NCI-H1092 (cell line): Measurements from ENCODE around the gene AGGF1.
A peak's percentile ranks its signal among the peaks of the same experiment; 100 is the strongest.
"Not testable (repeated sequence)": the region's sequence is repeated elsewhere in the genome, so short reads cannot be mapped to it uniquely, and the experiment has no call there.

ENCODE experiments used
- DNase-seq: peaks from one replicate; lab custom pipeline; 2025; lab: John Stamatoyannopoulos, UW

Gene AGGF1

DNA sequence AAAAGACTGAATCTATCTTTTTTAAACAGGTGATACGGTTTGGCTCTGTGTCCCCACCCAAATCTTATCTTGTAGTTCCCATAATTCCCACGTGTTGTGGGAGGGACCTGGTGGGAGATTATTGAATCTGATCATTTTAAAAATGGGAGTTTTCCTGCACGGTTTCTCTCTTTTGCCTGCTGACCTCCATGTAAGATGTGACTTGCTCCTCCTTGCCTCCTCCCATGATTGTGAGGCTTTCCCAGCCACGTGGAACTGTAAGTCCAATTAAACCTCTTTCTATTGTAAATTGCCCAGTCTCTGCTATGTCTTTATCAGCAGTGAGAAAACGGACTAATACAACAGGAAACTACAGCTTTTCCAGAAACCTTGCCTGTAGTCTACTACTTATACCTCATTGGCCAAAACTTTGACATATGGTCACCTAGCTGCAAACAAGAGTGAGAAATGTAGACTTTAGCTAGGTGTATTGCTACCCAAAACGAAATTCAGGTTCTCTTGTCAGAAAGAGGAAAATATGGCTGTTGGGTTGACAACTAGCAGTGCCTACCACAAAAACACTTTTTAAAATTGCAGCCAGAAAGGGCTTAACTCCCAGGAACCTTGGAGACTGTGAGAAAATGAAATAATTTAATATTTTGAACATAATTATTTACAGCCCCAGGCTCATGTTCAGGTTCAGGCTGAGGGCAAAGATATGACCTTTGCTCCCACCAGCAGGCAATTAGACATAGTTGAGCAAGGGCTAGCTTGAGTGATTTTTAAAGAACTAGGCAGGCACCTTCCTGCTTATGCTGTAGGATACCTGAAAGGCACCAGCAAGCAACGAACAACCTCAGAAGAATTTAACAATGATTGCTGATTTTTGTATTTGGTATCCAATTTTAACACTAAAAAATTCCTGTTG is 7.4 kb upstream of the AGGF1 start:
- no peak for DNase-seq

DNA sequence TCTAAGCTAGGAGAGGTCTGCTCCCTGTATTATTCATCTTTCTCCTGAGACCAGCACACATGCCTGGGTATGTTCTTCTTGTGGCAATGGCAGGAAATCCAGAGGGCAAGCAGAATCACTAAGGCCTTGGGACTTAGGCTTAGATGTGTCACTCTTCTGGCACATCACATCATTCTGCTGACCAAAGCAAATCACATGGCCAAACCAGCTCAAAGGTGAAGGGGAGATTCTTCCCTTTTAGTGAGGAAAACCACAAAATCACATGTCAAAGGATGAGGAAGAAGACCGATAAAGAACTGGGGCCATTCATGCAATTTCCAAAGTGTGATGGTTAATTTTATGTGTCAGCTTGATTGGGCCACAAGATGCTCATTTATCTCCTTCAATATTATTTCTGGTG is 5.7 kb upstream of the AGGF1 start:
- DNase-seq, result no peak

DNA sequence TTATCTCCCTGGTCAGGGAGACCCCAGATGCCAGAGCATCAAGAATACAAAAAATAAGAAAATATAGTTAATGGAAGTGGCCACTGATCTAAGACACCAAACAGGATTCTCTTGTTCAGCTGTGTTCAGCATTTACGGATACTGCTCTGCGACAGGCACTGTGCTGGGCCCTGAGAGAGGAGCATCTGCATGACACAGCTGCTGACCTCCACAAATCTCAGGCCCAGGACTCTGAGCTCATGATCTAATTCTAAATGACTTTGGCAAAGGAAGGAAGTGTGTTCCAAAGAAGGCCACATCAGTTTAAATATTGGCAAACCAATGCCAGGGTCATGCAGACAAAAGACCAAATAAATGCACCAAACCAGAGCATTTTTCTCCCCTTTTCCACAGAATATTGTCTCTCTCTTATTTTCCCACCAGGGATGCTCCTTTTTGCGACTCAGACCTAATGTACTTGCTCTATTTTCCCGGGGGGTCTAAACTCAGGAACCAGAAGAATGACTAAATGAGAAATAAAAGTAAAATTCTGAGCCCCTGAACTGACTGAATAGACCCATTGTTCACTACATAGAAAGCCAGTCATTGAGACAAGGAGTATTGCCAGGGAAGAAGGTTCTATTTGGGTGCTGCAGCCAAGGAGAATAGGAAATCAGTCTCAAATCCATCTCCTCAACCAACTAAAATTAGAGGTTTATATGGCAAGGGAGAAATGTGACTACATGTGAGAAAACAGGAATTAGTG is 1.4 kb upstream of the AGGF1 start:
- DNase-seq, result no peak

DNA sequence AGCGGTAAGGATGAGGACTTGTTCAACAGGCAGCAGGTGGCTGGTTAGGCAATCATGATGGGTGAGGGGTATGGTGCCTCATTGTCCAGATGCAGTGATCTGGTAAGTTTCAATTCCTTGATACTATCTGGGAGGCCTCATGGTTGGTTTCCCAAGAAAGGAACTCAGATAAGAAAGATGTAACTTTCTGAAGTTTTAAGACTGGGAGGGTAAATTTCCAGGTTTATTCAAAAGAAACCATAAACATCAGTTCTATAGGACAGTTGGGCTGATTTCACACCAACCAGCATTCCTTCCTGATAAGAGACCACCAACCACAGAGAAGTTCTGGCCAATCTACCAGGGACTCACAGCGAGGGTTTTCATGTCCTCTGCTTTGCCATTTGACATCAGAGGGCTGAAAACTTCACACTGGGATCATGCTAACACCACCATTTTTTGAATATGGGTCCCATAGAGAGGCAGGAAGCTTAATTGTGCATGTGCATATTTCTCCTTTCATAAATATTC is 773 bp upstream of the AGGF1 start:
- no peak for DNase-seq

DNA sequence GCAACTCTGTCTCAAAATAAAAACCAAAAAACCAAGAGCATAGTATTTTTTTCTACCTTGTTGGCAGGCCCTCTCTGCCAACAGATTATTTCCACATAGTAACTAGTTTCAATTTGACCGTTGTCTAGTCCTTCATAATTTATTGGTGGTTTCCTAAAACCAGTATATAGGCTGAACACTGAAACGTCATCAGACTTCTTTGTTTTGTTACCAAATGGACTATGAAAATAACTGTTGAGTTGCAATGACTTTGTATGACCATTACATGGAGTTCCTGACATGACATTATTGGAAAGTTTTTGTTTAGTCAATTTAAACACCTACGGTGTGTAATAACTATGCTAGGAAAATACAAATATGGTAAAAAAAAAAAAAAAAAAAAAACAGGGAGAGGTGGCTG is 1.7 kb downstream of the AGGF1 start:
- no peak for DNase-seq

DNA sequence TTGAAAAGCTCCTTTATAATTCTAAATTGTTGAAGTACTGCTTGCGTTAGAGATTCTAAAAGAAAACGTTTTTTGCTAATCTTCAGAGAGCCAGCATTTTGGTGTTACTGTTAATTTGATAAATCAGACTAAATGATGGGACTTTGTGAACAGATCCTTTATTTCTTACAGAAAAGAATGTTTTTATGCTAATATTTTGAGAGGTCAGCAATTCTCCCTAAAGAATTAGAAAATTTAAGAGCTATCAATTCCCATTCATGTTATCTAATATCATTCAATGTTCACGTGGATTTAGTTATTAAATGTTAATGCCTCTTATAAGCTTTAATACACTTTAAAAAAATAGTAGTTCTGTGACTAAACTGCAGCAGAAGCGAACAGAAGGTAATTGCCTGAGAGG is 2.4 kb downstream of the AGGF1 start:
- DNase-seq, result no peak

DNA sequence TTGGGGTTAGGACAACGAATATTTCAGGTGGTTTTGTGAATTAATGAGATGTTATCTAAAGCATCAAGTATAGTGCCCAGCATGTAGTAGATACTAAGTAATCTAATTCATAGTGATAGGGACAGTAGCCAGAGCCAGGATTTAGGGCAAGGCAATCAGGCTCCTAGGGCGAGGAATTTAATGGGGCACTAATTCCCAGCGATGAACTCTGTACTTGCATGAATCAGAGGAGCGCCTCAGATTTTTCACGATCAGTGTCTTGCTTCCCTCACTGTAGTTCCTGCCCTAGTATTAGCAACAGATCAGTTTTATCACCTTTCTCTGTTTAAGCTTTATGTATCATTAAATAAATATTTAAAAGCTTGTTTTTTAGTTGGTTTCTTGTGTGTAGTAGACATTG is 3.1 kb downstream of the AGGF1 start:
- DNase-seq, result no peak

DNA sequence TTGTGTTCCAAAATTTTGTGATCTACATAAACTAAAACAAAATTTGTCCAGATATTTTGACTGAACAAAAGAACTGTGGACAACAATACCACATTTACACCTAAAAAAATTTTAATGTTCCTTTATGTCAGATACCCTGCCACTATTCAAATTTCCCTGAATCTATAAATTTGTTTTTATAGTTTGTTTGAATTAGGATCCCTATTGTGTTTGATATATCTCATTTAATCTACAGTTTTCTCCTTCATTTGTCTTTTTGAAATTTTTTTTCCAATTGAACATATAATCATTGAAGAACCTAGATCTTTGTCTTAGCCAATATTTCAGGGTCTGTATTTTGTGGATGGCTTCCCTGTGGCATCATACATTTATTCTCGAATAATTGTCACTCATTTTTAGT is 5.7 kb downstream of the AGGF1 start:
- no peak for DNase-seq

DNA sequence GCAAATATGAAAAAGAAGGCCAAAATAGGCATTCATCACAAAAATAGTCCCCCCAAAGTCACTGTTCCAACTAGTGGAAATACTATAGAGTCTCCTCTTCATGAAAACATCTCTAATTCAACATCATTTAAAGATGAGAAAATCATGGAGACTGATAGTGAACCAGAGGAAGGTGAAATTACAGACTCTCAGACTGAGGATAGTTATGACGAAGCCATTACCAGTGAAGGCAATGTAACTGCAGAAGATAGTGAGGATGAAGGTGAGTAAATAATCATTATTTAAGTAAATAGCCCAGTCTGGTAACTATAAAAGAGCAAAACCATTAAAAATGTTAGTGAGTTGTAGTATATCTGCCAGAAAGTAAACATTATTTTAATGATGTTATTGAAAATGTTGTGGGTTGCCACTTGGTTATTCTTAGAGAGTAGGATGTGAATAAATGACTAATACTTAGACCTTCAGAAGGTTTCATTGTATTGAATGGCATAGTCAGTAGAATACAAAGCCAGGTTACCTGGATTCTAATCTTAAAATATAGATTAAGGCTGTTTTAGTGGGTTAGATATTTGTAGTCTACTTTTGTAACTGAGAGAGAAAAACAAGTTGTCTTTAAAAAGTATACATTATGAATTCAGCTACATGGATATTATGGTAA is 16.3 kb downstream of the AGGF1 start:
- DNase-seq, result no peak

DNA sequence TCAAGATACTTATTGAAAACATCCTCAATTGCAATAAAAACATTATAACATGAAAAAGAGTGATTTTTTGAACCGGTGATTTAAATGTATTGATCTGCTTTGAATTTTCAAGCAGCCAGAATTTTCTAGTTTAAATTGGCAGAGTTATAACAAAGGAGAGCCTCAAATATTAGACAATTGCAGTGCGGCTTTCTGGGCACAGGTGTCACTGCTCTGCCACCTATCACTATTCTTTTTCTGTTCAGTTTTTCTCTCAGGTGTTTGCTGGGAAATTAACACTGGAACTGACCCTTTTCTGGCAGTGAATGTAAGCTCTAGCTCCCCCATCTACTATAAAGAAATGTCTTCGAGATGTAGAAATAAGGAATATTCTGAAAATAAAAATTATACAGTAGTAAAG is 33.8 kb downstream of the AGGF1 start:
- DNase-seq, result no peak

DNA sequence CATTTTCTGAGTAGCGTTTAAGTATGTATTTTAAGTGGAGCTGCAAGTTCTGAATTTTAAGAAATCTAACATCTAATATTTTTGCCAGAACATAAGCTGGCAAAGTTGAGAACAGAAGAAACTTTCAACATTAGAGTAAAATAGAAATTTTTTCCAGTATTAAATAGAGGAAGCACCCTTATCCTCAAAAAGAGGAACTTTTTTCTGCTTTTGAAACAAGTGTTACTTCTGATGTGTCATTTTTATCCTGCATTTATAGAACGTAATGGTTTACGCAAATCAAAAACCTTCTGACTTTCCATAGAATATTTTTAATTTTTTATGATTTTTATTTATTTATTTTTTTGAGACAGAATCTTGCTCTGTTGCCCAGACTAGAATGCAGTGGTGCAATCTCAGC is 35.1 kb downstream of the AGGF1 start:
- no peak for DNase-seq

DNA sequence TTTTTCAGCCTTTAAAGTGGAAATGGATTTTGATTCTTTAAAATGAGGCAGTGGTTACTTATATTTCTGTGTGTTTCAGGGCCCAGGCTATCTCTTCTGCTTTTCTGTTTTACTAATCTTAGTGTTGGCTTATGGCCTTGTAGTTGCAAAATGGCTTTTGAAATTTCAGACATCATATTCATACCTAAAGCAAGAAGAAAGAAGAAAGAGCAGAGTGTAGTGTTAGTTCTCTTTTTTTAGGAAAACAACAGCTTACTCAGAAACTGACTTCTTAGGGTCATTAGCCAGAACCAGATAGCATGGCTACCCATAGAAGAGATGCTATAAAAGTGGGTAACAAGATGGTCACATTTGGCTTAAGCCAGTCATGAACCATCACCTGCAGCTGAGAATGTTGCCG is 36.0 kb downstream of the AGGF1 start:
- DNase-seq, result no peak

DNA sequence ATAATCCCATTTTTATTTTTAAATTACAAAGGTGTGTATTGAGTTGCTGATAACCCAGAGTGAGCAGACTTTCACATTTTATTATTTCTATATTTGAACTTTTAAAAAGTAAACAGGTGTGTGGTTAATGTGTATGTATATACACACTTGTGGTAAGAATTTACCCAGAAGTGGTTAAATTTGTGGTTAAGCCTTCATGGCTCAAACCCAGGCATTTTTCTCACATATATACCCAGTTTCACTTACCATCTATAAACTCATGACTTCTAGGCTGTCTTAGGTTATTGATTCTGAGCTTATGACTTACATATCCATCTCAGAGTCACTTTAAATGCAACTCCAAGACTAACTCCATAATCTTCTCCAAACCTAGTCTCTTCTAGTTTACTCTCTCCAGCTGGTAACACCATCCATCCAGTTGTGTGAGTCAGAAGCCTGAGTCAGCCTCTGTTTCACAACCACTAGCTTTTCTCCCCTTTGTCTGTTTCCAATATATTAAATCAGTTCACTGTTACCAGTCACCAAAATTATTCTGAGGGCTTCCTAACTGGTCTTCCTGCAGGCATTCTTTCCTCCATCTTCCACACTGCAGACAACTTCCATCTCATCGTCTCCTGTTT is 36.7 kb downstream of the AGGF1 start:
- no peak for DNase-seq

DNA sequence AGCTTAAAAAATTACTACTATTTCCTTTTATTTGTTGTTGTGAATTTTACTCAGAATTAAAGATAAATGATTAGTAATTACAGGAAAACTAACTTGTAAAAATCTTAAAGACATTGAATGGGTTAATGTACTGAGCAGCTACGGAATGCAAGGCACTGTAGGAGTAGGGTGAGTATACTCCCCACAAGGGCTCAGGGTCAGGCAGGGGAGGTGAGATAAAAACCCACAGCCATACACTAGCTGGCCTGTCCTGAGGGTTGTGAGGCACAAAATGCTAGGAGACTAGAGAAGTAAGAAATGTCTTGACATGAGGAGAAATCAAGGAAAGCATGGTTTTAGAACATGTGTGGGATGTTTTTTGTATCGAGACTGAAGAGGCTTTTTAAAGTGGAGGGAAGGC is 43.5 kb downstream of the AGGF1 start:
- DNase-seq, result no peak

DNA sequence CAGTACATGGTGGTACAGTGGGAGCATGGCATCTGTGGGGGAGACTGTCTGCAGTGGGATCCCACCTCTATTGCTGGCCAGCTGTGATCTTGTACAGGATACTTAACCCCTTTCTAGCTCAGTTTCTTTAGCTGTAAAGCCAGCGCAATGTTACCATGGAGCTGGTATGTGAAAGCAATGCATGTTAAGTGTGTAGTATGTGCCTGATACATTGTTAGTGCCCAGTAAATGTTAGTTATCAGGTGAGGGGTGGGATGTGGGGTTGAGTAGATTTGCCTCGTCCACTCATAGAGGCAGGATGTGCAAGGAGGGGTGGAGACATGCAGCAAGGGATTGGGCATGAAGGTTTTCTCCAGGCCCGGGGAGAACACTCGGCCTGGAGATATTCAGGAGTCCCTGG is 44.5 kb downstream of the AGGF1 start:
- DNase-seq, result no peak

DNA sequence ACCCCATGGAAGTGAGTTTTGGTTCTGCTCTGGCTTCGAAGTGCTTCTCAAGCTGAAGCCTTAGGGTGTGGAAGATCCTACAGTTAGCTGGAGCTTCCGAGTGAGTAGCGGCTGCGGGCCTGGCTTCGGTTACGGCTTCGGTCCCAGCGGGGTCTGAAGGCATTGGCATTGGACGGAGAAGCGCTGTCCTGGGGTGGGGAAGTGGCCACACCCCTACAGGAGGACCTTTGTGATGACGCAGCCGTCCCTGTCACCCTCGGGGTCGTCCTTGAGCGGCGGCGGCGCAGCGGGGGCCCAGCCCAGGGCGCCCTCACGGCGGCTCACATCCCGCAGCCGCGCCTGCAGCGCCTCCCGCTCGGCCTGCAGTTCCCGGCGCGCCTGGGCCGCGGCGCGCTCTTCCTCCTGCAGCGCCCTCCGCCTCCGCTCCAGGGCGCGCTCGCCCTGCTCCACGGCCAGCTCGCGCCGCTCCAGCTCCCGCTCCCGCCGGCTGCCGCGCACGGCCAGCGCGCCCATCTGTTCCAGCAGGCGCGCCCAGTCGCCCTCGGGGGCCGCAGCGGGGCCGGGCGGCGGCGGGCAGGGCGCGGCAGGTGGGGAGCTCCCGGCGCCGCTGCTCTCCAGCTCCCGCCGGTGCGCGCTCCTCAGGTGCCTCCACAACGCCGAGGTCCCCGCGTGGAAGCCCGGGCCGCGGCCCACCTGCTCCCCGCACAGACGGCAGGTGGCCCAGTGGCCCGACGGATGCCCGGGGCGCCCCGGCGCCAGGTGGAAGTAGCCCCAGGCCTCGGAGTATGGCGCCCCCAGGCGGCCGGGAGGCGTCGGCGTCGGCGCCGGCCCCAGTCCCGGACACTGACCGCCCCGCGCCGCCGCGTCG is 47.0 kb downstream of the AGGF1 start:
- DNase-seq, result no peak

DNA sequence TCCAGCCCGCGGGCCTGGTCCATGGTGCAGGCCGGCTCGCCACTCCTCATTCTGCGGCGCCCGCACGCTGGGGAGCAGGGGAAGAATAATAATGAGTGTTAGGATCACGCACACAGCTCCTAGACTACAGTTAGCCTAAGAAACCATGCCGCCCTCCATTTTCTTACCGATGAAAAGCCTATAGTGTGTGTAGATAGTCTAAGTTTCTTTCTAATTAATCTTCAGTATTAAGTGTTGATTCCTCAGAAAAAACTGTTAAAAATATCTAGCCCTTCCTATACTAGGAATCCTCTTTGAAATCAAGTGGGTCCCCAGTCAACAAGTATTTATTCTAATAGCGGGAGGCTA is 47.6 kb downstream of the AGGF1 start:
- no peak for DNase-seq

DNA sequence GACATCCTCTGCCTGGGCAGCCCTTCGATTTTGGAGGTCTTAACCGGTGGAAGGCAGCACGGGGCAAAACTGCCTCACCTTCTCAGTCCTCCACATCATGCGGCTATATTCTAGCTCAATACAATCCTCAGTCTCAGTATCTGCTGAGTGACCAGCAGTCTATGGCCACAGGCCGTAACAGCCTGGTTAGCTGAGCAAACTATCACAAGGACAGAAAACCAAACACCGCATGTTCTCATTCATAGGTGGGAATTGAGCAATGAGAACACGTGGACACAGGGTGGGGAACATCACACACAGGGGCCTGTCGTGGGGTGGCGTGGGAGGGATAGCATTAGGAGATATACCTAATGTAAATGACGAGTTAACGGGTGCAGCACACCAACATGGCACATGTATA is 50.3 kb downstream of the AGGF1 start:
- DNase-seq, result not testable (repeated sequence)

DNA sequence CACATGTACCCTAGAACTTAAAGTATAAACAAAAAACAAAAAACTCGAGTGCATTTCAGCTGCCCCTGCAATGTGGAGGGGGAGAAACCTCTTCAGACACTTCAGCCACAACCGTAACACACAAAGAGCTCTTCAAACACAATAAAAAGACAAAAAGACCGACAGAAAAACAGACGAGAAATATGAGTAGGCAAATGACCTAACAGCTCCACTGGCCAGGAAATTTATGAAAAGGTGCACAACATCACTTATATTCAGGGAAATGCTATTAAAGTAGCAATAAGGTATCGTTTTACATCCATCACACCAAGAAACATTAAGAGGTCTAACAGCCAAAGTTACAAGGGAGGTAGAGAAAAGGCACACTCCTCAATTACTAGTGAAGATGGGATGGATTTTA is 50.7 kb downstream of the AGGF1 start:
- DNase-seq, result peak; percentile 12

DNA sequence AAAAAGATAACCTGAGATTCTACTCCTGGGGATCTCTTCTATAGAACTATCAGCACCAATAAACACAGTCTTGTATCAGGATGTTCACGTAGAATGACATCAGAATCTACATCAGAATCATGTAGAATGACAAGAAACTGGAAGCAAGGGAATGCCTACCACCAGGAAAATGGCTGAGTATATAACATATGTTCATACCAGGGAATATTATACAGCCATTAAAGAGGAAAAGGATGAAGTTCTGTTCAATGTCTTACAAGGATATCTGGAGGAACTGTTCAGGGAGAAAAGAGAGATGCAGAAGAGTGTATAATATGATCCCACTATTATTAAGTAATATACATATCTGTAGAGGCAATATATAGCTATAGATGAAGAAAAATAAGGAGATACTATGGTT is 52.1 kb downstream of the AGGF1 start:
- DNase-seq, result no peak

DNA sequence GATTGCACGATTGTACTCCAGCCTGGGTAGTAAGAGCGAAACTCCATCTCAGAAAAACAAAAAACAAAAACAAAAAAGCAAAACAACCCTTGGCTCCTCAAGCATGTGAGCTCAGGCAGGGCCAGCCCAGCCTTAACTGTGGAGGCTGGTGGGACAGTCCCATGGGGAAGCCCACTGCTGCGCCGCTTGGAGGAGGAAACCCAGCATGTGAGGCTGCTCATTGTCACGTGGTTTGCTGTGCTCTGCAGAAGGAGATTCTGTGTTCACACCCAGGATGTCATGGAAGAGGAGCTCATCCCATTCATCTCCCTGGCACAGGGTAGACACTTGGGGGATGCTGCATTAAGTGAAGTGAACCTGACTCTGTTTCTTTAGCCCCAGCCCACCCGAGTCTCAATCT is 52.9 kb downstream of the AGGF1 start:
- DNase-seq, result no peak

DNA sequence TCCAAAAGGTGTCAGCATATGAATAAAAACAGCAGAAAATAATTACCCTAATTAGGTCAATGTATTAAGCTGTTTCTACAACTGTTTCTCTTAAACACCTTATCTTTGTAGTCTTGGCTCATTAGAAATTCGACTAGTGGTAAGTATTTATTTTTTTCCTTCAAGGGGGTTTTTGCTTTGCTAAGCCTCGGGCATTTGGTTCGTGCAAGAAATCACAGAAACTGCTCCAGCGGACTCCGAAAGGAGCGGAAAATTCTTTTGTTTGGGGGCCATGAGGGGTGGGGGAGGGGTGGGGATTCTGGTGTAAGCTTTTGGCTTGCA is 56.1 kb downstream of the AGGF1 start:
- peak; percentile 66 for DNase-seq
